Measurements from ENCODE around the gene PLXDC2.
"Not testable (repeated sequence)": the region's sequence is repeated elsewhere in the genome, so short reads cannot be mapped to it uniquely, and the experiment has no call there.

PLXDC2 gene

GRCh38 chr10:20195076-20195475 is 378.8 kb downstream of the PLXDC2 start:
- TF ChIP-seq CTCF (IDR thresholded peaks at IDR 0.05; ENCODE audit: control insufficient read depth, insufficient read depth, low read depth, low read length, missing control alignments), result no peak

GRCh38 chr10:20200758-20201157 is 384.5 kb downstream of the PLXDC2 start:
- no peak for TF ChIP-seq CTCF (IDR thresholded peaks at IDR 0.05; ENCODE audit: control insufficient read depth, insufficient read depth, low read depth, low read length, missing control alignments)
- DNase-seq (ENCODE audit: low read depth), result no peak
- no peak overlapping the region for H3K4me3 ChIP-seq (ENCODE audit: control insufficient read depth, low read depth, low read length)

More at GRCh38 chr10:20195076-20195475, 378.8 kb downstream of the PLXDC2 start:
- H3K4me3 ChIP-seq (ENCODE audit: control insufficient read depth, low read depth, low read length), result no peak overlapping the region
- DNase-seq (ENCODE audit: low read depth), result no peak

- TF ChIP-seq CTCF (IDR thresholded peaks at IDR 0.05; ENCODE audit: control insufficient read depth, insufficient read depth, low read depth, low read length, missing control alignments), result no peak
- no peak overlapping the region for H3K4me3 ChIP-seq (ENCODE audit: control insufficient read depth, low read depth, low read length)
- DNase-seq (ENCODE audit: low read depth), result no peak
Observed at GRCh38 chr10:20202337-20202736, 386.1 kb downstream of the PLXDC2 start.

GRCh38 chr10:20207653-20208052 is 391.4 kb downstream of the PLXDC2 start:
- TF ChIP-seq CTCF (IDR thresholded peaks at IDR 0.05; ENCODE audit: control insufficient read depth, insufficient read depth, low read depth, low read length, missing control alignments), result no peak
- DNase-seq (ENCODE audit: low read depth), result no peak
- no peak overlapping the region for H3K4me3 ChIP-seq (ENCODE audit: control insufficient read depth, low read depth, low read length)

GRCh38 chr10:20209098-20209497 is 392.9 kb downstream of the PLXDC2 start:
- H3K4me3 ChIP-seq (ENCODE audit: control insufficient read depth, low read depth, low read length); DNase-seq (ENCODE audit: low read depth): not testable (repeated sequence)

- DNase-seq (ENCODE audit: low read depth), result no peak
- TF ChIP-seq CTCF (IDR thresholded peaks at IDR 0.05; ENCODE audit: control insufficient read depth, insufficient read depth, low read depth, low read length, missing control alignments), result no peak
- H3K4me3 ChIP-seq (ENCODE audit: control insufficient read depth, low read depth, low read length), result no peak overlapping the region
Observed at GRCh38 chr10:20215547-20216152, 399.4 kb downstream of the PLXDC2 start.

- TF ChIP-seq CTCF (IDR thresholded peaks at IDR 0.05; ENCODE audit: control insufficient read depth, insufficient read depth, low read depth, low read length, missing control alignments), result no peak
- H3K4me3 ChIP-seq (ENCODE audit: control insufficient read depth, low read depth, low read length), result no peak overlapping the region
- DNase-seq (ENCODE audit: low read depth), result no peak
Observed at GRCh38 chr10:20221356-20221755, 405.1 kb downstream of the PLXDC2 start.
